ENCODE data around the gene ASTE1. TPM values are rescaled to one million over a fixed set of nuclear protein-coding genes. Genes with fewer than 3 reads are reported as not detected.

The ASTE1 gene
- total and polyA plus RNA-seq, 9 of the 15 experiments (the other 6 are each of a cell fraction or from before 2014, with no cell fraction given): 3.5 to 12.1 (median 6.9) TPM

GRCh38 chr3:130976706-130977105, 49.9 kb downstream of the ASTE1 start:
- Histone ChIP-seq H3K4me2 (ENCODE audit: insufficient read depth, low read length) (no peak overlapping the region), H3K36me3 (ENCODE audit: control insufficient read depth, insufficient read depth, low read length) (peaks cover 23% of the 10 kb centered on the region; the same call in 2 of the 3 replicates), H3K4me3 (no peak overlapping the region), H4K20me1 (replicated peaks; ENCODE audit: control insufficient read depth, insufficient read depth, low read length) (no peaks in the 10 kb centered on the region), H3K9me1 (ENCODE audit: control insufficient read depth, insufficient read depth, low read length) (no peaks in the 10 kb centered on the region), H3K79me2 (ENCODE audit: control insufficient read depth, insufficient read depth, low read length) (no peaks in the 10 kb centered on the region), H3K9ac (ENCODE audit: insufficient read depth in 1 of 2, low read depth in 2 of 2, low read length in 2 of 2) (no peak overlapping the region), H3K27ac (ENCODE audit: extremely low read depth, low read depth, low read length) (no peak overlapping the region), H2AFZ (ENCODE audit: low read depth, low read length) (no peak overlapping the region), H3K9me3 (replicated peaks; ENCODE audit: control insufficient read depth, insufficient read depth, low read depth, low read length) (no peaks in the 10 kb centered on the region), H3K4me1 (replicated peaks in 1 of 2; ENCODE audit: control insufficient read depth in 2 of 2, insufficient read depth in 2 of 2, low read length in 2 of 2) (no peaks in the 10 kb centered on the region), H3K27me3 (ENCODE audit: control insufficient read depth in 2 of 2, insufficient read depth in 2 of 2, low read length in 2 of 2) (no peaks in the 10 kb centered on the region)
- ChIA-PET POLR2A (interaction anchor here (0.7 kb wide), 1 partner anchor 8 kb away, joined by 4 read pairs; no protein-coding TSS in a partner anchor), CTCF (ENCODE audit: low intra/inter-chr PET ratio) (no interaction called here)
- ATAC-seq: no peak
- in situ Hi-C loops (cut with MboI): no loop called here
- 72% methylated on average over 4 of the region's 4 CpGs for WGBS (ENCODE audit: insufficient coverage, low coverage, missing lambda C conversion rate)
- TF ChIP-seq ZBED1 (IDR thresholded peaks at IDR 0.05) (no peak), ZNF239 (CRISPR knock-in tag; IDR thresholded peaks at IDR 0.05) (no peak), CAMTA2 (CRISPR knock-in tag; conservative IDR thresholded peaks at IDR 0.05) (no peak), MTA3 (IDR thresholded peaks at IDR 0.05; ENCODE audit: borderline replicate concordance) (no peak), HMG20B (CRISPR knock-in tag; IDR thresholded peaks at IDR 0.05) (no peak)
- TF ChIP-seq, protein P1, sequence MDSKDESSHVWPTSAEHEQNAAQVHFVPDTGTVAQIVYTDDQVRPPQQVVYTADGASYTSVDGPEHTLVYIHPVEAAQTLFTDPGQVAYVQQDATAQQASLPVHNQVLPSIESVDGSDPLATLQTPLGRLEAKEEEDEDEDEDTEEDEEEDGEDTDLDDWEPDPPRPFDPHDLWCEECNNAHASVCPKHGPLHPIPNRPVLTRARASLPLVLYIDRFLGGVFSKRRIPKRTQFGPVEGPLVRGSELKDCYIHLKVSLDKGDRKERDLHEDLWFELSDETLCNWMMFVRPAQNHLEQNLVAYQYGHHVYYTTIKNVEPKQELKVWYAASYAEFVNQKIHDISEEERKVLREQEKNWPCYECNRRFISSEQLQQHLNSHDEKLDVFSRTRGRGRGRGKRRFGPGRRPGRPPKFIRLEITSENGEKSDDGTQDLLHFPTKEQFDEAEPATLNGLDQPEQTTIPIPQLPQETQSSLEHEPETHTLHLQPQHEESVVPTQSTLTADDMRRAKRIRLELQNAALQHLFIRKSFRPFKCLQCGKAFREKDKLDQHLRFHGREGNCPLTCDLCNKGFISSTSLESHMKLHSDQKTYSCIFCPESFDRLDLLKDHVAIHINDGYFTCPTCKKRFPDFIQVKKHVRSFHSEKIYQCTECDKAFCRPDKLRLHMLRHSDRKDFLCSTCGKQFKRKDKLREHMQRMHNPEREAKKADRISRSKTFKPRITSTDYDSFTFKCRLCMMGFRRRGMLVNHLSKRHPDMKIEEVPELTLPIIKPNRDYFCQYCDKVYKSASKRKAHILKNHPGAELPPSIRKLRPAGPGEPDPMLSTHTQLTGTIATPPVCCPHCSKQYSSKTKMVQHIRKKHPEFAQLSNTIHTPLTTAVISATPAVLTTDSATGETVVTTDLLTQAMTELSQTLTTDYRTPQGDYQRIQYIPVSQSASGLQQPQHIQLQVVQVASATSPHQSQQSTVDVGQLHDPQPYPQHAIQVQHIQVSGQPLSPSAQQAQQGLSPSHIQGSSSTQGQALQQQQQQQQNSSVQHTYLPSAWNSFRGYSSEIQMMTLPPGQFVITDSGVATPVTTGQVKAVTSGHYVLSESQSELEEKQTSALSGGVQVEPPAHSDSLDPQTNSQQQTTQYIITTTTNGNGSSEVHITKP (IDR thresholded peaks at IDR 0.05; ENCODE audit: partially characterized antibody): no peak
- intact Hi-C loops (cut with micrococcal nuclease): no loop called here
- no peak for DNase-seq (ENCODE audit: extremely low read depth in 1 of 4, low spot score in 3 of 4)
- BruUV-seq (replicated peaks): no TSS peak
- no peak for FAIRE-seq

All from K562 (cell line).